Measurements from ENCODE around the gene RPUSD4. TPM values are rescaled to one million over a fixed set of nuclear protein-coding genes. Genes with fewer than 3 reads are reported as not detected.

Gene RPUSD4
- total RNA-seq, 2 experiments from 2014 or later: 49.0 to 52.8 TPM

DNA sequence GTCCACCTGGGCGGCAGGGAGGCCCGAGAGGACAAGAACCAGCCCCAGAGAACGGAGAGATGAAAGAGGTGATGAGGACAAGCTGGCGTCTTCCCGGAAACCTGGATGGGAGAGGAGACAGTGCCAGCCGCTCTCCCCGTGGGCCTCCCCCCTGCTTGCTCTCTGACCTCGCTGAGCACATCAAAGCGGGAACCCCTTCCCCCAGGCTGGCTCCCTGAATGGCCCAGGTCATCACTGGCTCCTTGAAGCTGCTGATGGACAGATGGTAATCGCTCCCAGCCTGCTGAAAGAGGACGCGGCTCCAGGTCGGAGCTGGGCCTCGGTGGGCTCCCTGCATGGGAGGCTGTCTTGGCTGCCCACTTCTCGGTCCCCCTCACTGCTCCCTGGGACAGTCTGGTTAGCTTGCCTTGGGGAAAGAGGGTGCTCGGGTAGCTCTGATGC is 18.4 kb downstream of the RPUSD4 start:
- no peaks in the 10 kb centered on the region for H3K27me3 Mint-ChIP-seq
- no peaks in the 10 kb centered on the region for H3K4me1 Mint-ChIP-seq
- no peak overlapping the region for H3K4me3 Mint-ChIP-seq
- H3K36me3 Mint-ChIP-seq: peaks cover 41% of the 10 kb centered on the region
- no peak overlapping the region for H3K27ac Mint-ChIP-seq
- H3K9me3 Mint-ChIP-seq: peaks cover 13% of the 10 kb centered on the region
- DNase-seq: no peak

DNA sequence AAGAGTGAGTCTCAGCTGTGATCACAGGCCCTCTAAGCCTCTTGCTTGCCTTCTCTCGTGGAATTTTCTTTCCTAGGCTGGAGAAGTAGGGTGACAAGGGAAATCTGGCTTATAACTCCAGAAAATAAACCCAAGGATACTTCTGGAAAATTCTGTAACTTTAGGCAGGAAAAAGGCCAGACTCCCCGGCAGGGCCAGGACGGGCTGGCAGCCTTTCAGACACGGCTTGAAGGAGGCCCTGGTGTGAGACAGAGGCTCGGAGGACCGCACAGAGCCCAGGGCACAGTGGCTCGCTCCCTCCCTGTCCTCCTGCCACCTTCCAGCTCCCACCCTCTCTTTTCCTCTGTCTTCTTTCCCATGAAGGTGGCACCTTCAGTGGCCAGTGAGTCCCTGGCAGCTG is 19.1 kb downstream of the RPUSD4 start:
- no peak for DNase-seq
- H3K27ac Mint-ChIP-seq: no peak overlapping the region
- peaks cover 34% of the 10 kb centered on the region for H3K36me3 Mint-ChIP-seq
- H3K4me3 Mint-ChIP-seq: no peak overlapping the region
- peaks cover 6% of the 10 kb centered on the region for H3K9me3 Mint-ChIP-seq
- H3K4me1 Mint-ChIP-seq: no peaks in the 10 kb centered on the region
- H3K27me3 Mint-ChIP-seq: no peaks in the 10 kb centered on the region

DNA sequence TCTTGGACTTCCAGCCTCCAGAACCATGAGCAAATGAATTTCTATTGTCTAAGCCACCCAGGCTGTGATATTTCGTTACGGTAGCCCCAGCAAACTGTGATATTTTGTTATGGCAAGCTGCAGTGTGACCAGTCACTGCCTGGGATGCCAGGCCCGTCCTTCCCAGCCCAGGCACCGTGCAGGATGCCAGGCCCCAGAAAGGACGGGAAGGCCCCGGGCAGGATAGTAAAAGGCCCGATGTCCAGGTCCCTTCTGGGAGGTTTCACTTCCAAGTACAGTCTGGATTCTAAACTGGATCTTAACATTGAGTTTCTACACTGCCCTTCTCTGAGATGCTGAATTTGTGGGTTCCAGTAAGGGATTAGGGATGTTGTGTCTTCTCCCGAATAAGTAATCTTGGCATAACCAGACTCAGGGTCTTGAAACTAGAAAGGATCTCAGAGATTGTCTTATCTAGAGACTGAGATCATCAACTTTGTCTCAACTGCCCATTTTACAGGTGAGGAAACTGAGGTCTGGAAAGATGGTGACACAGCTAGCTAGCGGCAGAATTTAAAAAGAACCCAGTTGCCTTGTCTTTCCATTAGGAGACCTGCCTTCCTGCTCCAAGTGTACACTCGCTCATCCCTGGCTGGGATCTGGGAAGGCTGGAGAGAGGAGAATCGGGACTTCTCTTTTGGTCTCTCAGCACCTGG is 19.9 kb downstream of the RPUSD4 start:
- DNase-seq: no peak
- H3K27me3 Mint-ChIP-seq: no peaks in the 10 kb centered on the region
- no peaks in the 10 kb centered on the region for H3K9me3 Mint-ChIP-seq
- no peak overlapping the region for H3K4me3 Mint-ChIP-seq
- no peak overlapping the region for H3K27ac Mint-ChIP-seq
- no peaks in the 10 kb centered on the region for H3K4me1 Mint-ChIP-seq
- H3K36me3 Mint-ChIP-seq: peaks cover 27% of the 10 kb centered on the region

DNA sequence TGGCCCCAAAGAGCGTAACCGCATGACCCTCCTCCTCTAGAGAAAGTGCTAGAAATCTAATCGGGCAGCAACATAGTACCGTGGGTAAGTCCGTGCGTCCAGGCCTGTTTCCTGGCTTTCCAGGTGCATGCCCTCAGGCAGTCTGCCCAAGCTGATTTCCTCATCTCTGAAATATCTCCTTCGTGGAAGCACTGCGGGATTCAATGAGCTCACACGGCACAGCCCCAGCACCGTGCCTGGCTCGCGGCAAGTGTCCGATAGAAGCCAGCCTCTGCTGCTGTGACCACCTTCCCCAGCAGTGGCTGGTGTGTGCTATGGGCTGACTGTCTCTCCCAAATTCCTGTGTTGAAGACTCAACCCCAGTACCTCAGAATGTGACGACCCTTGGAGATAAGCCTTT is 20.7 kb downstream of the RPUSD4 start:
- H3K9me3 Mint-ChIP-seq: no peaks in the 10 kb centered on the region
- H3K4me1 Mint-ChIP-seq: no peaks in the 10 kb centered on the region
- no peak for DNase-seq
- H3K27me3 Mint-ChIP-seq: no peaks in the 10 kb centered on the region
- no peak overlapping the region for H3K4me3 Mint-ChIP-seq
- H3K27ac Mint-ChIP-seq: no peak overlapping the region
- H3K36me3 Mint-ChIP-seq: peaks cover 20% of the 10 kb centered on the region

DNA sequence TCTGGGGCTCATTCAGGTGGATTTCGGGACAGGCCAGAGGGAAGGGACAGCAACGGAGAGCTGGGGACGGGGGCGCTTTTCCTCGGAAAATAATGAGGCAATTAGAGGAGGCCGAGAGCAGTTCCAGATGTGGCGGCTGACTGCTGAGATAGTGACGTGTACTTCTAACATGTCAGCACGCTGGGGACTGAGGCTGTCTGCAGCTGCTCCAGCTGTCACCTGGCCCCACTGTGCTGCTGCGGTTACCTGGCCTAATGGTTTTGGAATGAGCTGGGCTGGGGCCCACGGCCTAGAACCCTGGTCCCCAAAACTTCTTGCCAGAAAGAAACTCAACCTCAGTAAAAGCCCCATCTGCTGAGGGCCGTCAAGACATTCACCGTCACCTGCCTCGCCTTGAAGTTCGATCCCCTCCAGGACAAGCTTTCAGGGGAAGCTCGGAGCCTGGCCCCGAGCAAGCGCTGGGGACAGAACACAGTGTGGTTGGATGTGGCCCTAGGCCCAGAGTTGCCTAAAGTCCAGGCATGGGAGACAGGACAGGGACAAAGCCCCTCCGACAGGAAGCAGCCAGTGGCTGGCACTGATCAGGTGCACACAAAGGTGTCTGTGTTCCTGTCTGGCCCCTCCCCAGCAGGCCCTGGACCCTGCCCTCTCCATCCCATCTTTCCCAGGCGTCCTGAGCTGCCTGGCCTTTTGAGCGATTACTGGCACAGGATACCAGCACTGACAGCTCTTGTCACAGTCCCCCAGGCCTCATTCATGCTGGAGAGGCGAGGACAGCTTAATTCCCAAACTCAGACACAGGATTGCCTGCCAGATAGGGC is 22.1 kb downstream of the RPUSD4 start:
- no peaks in the 10 kb centered on the region for H3K27me3 Mint-ChIP-seq
- H3K36me3 Mint-ChIP-seq: peaks cover 8% of the 10 kb centered on the region
- no peak for DNase-seq
- no peak overlapping the region for H3K4me3 Mint-ChIP-seq
- H3K9me3 Mint-ChIP-seq: no peaks in the 10 kb centered on the region
- H3K27ac Mint-ChIP-seq: no peak overlapping the region
- no peaks in the 10 kb centered on the region for H3K4me1 Mint-ChIP-seq

DNA sequence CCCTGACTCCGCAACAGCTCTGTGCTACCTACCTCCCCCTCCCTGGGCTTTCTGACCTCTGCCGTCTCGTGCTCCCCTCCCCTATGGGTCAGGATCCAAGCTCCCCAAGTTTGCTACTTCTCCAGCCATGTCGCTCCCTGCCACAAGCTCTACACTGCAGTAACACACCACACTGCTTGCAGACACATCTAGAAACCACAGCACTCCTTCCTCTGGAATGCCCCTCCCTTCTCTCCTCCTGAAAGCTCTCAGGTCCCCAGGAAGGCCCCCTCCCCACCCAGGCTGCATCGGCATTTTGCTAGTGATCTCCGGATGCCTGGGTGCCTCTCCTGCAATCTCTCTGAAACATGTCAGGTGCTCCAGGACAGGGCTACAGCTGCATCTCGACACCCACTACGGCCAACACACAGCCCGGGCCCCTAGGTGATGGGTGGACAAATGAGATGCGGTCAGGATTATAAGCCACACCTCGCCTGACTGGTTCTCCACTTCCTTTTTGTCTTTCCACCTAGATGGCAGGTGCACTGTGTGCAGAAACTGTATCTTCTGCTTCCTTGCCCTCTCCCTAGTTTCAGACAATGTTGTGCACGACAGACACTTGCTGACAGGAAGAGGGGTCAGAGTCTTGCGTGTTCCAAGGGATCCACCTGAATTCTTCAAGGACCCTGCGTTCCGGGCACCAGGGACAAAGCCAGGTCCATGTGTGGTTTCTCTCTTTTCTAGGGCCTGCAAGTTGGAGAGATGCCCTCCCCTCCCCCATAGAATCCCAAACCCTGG is 22.9 kb downstream of the RPUSD4 start:
- no peak for DNase-seq
- H3K4me1 Mint-ChIP-seq: no peaks in the 10 kb centered on the region
- no peaks in the 10 kb centered on the region for H3K9me3 Mint-ChIP-seq
- H3K27me3 Mint-ChIP-seq: no peaks in the 10 kb centered on the region
- H3K36me3 Mint-ChIP-seq: peaks cover 7% of the 10 kb centered on the region
- no peak overlapping the region for H3K4me3 Mint-ChIP-seq
- H3K27ac Mint-ChIP-seq: peak overlapping the region; percentile 29

DNA sequence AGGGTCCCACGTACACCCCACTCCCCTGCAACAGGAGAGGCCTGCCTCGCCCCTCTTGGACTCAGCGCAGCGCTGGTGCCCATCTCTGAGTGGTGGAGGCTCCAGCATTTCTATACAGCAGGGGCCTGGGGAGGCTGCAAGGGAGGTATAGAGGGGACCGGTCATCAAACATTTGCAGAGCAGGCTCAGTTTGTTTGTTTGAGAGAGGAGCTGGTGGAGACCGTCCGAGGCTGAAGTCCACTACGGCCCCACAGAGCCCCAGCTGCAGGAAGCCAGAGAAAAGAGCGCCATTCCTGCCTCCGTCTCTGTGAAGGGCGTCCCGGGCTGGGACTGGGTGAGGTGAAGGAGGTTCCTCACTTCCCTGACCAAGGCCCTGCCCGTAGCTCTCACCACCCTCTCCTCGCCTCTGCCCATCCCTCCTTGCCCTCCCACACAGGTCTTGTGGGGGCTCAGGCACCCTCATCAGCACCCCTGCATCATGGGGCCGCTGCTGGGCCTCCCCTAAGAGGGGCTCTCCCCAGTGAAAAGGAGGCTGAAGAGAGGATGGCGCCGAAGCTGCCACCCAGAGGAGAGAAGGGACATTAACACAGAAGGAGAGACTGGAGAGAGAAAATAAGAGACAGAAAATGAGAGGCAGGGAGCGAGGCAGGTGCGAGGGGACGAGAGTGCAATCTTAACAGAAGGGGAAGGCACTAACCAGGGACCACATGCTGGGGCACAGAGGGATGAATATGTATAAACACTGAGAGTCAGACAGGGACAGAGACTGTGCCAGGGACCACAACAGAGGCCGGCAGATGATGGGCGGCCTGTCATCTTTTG is 24.5 kb downstream of the RPUSD4 start:
- no peak for DNase-seq
- Mint-ChIP-seq H3K36me3 (peaks cover 6% of the 10 kb centered on the region), H3K4me3 (no peak overlapping the region), H3K4me1 (no peaks in the 10 kb centered on the region), H3K9me3 (no peaks in the 10 kb centered on the region), H3K27ac (no peak overlapping the region), H3K27me3 (no peaks in the 10 kb centered on the region)

DNA sequence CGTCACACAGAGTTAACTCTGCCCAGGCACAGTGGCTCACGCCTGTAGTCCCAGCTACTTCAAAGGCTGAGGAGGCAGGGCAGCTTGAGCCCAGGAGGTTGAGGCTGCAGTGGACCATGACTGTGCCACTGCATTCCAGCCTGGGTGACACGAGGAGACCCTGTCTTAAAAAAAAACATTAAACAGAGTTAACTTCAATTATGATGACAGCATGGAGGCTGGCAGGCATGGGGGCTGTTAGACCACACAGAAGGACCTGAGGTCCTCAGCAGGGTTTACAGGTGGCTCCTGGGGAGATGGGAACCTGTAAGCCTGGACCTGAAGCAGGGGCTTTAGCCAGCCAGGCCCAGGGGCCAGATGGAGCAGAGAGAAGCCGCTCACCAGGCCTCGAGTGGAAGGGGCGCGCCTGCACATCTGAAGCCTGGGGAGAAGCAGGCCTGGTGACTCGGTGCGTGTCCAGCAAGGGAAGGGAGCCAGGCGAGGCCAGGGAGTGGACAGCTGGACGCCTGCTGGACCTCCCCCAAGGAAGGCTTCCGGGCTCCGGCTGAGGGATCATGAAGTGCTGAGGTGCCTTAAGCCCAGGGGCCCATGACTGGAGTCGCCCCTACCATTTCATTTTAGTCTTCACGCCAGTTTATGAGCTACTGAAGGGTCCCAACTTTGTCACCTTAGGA is 25.3 kb downstream of the RPUSD4 start:
- H3K27ac Mint-ChIP-seq: no peak overlapping the region
- H3K4me1 Mint-ChIP-seq: no peaks in the 10 kb centered on the region
- no peaks in the 10 kb centered on the region for H3K27me3 Mint-ChIP-seq
- no peak overlapping the region for H3K4me3 Mint-ChIP-seq
- no peak for DNase-seq
- peaks cover 4% of the 10 kb centered on the region for H3K36me3 Mint-ChIP-seq
- H3K9me3 Mint-ChIP-seq: peaks cover 2% of the 10 kb centered on the region

DNA sequence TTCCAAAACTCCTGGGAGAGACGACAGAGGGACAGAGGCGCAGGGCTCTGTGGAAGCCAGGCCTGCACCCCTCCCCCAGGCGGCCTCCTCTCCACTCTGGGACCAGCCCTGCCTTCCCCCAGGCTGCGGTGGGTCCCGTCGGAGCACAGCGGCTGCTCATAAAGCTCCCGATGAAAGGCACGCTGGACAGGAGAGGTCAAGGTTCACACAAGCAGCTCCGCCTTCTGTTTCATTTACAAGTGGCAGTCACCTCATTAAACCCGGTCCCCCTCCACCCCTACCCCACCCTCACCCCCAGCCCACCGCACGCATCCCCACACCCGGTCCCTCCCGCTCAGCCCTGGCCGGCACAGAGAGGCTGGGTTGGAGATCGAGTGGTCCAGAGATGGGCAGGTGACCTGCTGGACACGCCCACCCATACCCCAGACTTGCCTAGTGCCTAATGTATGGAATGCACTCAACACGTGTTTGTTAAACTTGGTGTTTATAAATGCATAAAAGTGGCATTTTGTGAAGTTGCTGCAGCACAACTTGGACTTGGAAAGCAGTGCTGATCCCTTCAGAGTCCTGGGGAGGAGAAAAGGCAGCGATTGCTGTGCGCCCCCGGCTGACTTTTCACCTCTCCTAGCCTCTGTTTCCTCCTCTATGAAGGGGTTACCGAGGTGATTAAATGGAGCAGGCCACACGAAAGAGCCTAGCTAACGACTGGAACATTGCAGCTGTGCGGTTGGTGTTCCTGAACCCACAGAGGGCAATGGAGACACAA is 26.0 kb downstream of the RPUSD4 start:
- no peak for DNase-seq
- H3K4me3 Mint-ChIP-seq: no peak overlapping the region
- peaks cover 8% of the 10 kb centered on the region for H3K36me3 Mint-ChIP-seq
- H3K27me3 Mint-ChIP-seq: no peaks in the 10 kb centered on the region
- H3K9me3 Mint-ChIP-seq: peaks cover 5% of the 10 kb centered on the region
- no peak overlapping the region for H3K27ac Mint-ChIP-seq
- H3K4me1 Mint-ChIP-seq: no peaks in the 10 kb centered on the region

DNA sequence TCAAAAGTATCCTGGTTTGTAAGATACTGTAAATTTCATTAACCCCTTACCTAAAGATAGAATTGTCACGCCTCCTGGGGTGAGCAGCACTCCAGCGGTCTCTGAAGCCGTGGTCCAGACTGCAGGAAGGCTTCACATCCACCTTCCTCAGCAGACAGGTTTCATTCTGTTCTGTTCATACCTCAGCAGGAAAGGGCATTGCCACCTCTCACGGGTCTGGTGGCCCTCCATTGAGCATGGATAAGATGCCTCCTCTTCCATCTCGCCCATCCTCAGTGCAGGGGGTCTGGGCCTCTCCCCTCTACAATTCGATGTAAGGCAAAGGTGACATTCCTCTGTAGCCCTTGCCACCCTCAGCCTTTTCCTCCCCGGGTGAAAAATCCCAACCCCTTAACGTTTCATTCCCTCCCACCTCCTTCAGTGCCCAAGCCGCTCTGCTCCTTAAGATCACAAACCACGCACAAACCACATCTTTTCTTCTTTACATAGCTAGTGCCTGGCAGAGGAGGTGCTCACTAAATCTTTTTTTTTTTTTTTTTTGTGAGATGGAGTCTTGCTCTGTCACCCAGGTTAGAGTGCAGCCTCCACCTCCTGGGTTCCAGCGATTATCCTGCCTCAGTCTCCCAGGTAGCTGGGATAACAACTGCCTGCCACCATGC is 28.5 kb downstream of the RPUSD4 start:
- H3K9me3 Mint-ChIP-seq: peaks cover 7% of the 10 kb centered on the region
- peaks cover 7% of the 10 kb centered on the region for H3K36me3 Mint-ChIP-seq
- no peaks in the 10 kb centered on the region for H3K4me1 Mint-ChIP-seq
- H3K27ac Mint-ChIP-seq: no peak overlapping the region
- H3K4me3 Mint-ChIP-seq: no peak overlapping the region
- no peaks in the 10 kb centered on the region for H3K27me3 Mint-ChIP-seq
- no peak for DNase-seq

DNA sequence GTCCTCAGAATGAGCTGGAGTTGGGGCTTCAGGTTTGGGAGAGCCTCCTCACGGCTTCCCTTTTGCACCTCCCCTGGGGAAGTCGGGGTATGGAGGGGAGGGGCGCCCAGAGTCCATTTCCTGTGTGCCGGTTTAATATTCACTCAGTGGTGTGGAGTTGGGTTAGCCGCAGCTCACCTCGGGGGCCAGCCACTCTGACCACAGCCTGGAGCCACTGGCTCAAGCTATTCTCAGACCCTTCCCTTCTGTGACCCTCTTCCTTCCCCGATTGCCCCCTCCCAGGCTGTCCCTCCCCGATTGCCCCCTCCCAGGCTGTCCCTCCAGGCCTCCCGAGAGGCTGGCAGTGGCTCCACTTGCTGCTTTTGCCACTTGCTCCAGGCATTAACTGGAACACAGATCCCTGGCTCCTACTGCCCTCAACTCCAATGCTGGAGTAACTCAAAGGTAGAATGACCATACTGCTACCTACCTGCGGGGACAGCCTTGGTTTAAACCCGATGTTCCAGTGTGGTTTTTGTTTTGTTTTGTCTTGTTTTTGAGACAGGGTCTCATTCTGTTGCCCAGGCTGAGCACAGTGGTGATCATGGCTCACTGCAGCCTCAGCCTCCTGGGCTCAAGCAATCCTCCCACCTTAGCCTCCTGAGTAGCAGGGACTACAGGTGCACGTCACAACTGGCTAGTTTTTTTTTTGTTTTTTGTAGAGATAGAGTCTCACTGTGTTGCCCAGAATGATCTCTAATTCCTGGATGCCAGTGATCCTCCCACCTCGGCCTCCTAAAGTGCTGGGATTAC is 29.3 kb downstream of the RPUSD4 start:
- Mint-ChIP-seq H3K36me3 (peaks cover 7% of the 10 kb centered on the region), H3K4me3 (no peak overlapping the region), H3K27ac (no peak overlapping the region)

DNA sequence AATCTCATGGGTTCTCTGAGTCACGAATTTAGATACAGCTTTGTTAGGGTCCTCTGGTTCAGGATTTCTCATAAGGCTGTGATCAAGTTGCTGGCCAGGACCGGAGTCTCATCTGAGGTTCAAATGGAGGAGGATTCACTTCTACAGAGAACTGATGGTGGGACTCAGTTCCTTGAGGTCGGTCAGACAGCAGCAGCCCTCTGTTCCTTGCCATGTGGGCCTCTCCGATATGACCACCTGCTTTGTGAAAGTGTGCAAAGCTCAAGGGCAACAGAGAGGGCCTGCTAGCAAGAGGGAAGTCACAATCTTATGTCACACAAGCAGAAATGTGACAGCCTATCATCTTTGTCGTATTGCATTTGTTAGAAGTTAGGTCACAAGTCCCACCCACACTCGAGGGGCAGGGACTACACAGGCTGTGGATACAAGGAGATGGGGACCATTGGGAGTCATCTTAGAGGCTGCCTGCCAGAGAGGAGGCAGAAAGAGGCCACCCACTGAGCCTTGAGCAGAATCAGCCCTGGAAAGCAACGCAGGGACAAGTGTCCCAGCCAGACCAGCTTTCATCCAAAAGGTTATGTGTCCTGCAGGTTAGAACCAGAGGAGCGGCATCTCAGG is 34.5 kb downstream of the RPUSD4 start:
- H3K27ac Mint-ChIP-seq: no peak overlapping the region
- H3K4me3 Mint-ChIP-seq: no peak overlapping the region
- H3K36me3 Mint-ChIP-seq: peaks cover 7% of the 10 kb centered on the region
- H3K27me3 Mint-ChIP-seq: peaks cover 8% of the 10 kb centered on the region
- peaks cover 7% of the 10 kb centered on the region for H3K9me3 Mint-ChIP-seq
- no peak for DNase-seq
- H3K4me1 Mint-ChIP-seq: peaks cover 4% of the 10 kb centered on the region

More for the DNA sequence above, 29.3 kb downstream of the RPUSD4 start:
- Mint-ChIP-seq H3K27me3 (no peaks in the 10 kb centered on the region), H3K9me3 (peaks cover 7% of the 10 kb centered on the region), H3K4me1 (no peaks in the 10 kb centered on the region)
- no peak for DNase-seq

Measured in activated naive CD8-positive, alpha-beta T cell treated with anti-CD3 and anti-CD28 coated beads for 36 hours (primary cell).